ENCODE data around the gene HNRNPK. TPM values are rescaled to one million over a fixed set of nuclear protein-coding genes. Genes with fewer than 3 reads are reported as not detected.
A peak's percentile ranks its signal among the peaks of the same experiment; 100 is the strongest.

HNRNPK gene
- total and polyA plus RNA-seq, 2 of the 13 experiments (the other 11 are each of a cell fraction or from before 2014, with no cell fraction given) = 321 to 712 TPM

DNA sequence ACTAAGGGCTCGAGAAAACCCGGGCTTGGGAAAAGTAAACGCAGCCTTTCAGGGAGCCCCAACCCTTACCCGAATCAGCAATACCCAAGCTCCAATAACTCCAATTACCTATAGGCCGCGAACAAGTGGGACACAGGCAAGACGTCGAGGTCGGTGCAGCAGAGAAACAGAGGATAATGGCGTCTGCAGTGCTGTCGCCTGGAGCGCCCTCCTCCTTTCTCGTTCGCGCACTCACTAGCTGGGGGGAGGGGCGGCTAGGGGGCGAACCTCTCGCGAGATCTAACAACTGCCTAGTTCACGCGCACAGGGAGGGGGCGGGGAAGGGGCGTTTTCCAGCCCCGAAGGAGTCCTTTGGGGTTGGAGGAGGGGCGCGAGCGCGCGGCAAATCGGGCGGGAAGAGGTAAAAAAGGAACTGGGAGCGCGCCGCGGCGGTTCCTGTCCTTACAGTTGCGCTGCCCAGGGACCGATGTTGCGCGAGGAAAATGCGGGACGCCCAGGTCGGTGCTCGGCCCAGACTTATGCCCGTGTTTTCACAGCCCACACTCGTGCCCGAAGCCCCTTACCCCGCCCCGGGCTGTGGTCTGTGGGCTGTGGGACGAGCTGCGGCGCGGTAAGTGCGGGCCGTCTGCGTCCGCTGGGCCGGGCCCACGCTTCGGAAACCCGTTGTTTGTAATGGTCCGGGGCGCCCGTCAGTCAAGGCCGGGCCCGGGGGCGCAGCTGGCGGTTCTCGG lies 545 bp upstream of the HNRNPK start, which contains the start of gene RMI1 (continued):
- TF ChIP-seq, protein P1, sequence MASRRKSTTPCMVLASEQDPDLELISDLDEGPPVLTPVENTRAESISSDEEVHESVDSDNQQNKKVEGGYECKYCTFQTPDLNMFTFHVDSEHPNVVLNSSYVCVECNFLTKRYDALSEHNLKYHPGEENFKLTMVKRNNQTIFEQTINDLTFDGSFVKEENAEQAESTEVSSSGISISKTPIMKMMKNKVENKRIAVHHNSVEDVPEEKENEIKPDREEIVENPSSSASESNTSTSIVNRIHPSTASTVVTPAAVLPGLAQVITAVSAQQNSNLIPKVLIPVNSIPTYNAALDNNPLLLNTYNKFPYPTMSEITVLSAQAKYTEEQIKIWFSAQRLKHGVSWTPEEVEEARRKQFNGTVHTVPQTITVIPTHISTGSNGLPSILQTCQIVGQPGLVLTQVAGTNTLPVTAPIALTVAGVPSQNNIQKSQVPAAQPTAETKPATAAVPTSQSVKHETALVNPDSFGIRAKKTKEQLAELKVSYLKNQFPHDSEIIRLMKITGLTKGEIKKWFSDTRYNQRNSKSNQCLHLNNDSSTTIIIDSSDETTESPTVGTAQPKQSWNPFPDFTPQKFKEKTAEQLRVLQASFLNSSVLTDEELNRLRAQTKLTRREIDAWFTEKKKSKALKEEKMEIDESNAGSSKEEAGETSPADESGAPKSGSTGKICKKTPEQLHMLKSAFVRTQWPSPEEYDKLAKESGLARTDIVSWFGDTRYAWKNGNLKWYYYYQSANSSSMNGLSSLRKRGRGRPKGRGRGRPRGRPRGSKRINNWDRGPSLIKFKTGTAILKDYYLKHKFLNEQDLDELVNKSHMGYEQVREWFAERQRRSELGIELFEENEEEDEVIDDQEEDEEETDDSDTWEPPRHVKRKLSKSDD (CRISPR knock-in tag; IDR thresholded peaks at IDR 0.05; ENCODE audit: low read depth) = 0 out of 2 replicates have a peak, but pooled peaks have one; percentile 33
- TF ChIP-seq ATF1 (CRISPR knock-in tag; IDR thresholded peaks at IDR 0.05) (peak; percentile 70), ERF (CRISPR knock-in tag; IDR thresholded peaks at IDR 0.05) (peak; percentile 73), IRX3 (CRISPR knock-in tag; IDR thresholded peaks at IDR 0.05; ENCODE audit: borderline replicate concordance, low read depth) (0 out of 2 replicates have a peak, but pooled peaks have one; percentile 5), TP53 (CRISPR knock-in tag; conservative IDR thresholded peaks at IDR 0.05) (0 out of 2 replicates have a peak, but pooled peaks have one; percentile 51), ARID2 (CRISPR knock-in tag; IDR thresholded peaks at IDR 0.05; ENCODE audit: borderline replicate concordance) (0 out of 2 replicates have a peak, but pooled peaks have one; percentile 80), RFXAP (CRISPR knock-in tag; IDR thresholded peaks at IDR 0.05; ENCODE audit: borderline replicate concordance) (0 out of 2 replicates have a peak, but pooled peaks have one; percentile 68), NR2F6 (IDR thresholded peaks at IDR 0.05) (peak; percentile 43; the same call in 1 of the 2 replicates), NR2F6 (CRISPR knock-in tag; IDR thresholded peaks at IDR 0.05) (peak; percentile 34; the same call in 1 of the 2 replicates), MAZ (IDR thresholded peaks at IDR 0.05; ENCODE audit: borderline replicate concordance, low read depth, low read length) (peak; percentile 73; the same call in 1 of the 2 replicates), MAZ (CRISPR knock-in tag; IDR thresholded peaks at IDR 0.05; ENCODE audit: low read depth) (peak; percentile 84; the same call in 1 of the 2 replicates), KMT2A (CRISPR knock-in tag; IDR thresholded peaks at IDR 0.05) (peak; percentile 94), CCAR2 (optimal IDR thresholded peaks at IDR 0.05; ENCODE audit: low read depth, low read length) (no peak), THYN1 (CRISPR knock-in tag; IDR thresholded peaks at IDR 0.05; ENCODE audit: borderline replicate concordance, low read depth) (no peak)
- TF ChIP-seq, protein P2, sequence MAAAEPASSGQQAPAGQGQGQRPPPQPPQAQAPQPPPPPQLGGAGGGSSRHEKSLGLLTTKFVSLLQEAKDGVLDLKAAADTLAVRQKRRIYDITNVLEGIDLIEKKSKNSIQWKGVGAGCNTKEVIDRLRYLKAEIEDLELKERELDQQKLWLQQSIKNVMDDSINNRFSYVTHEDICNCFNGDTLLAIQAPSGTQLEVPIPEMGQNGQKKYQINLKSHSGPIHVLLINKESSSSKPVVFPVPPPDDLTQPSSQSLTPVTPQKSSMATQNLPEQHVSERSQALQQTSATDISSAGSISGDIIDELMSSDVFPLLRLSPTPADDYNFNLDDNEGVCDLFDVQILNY (CRISPR knock-in tag; conservative IDR thresholded peaks at IDR 0.05) = 0 out of 2 replicates have a peak, but pooled peaks have one; percentile 44
- TF ChIP-seq, protein P3, sequence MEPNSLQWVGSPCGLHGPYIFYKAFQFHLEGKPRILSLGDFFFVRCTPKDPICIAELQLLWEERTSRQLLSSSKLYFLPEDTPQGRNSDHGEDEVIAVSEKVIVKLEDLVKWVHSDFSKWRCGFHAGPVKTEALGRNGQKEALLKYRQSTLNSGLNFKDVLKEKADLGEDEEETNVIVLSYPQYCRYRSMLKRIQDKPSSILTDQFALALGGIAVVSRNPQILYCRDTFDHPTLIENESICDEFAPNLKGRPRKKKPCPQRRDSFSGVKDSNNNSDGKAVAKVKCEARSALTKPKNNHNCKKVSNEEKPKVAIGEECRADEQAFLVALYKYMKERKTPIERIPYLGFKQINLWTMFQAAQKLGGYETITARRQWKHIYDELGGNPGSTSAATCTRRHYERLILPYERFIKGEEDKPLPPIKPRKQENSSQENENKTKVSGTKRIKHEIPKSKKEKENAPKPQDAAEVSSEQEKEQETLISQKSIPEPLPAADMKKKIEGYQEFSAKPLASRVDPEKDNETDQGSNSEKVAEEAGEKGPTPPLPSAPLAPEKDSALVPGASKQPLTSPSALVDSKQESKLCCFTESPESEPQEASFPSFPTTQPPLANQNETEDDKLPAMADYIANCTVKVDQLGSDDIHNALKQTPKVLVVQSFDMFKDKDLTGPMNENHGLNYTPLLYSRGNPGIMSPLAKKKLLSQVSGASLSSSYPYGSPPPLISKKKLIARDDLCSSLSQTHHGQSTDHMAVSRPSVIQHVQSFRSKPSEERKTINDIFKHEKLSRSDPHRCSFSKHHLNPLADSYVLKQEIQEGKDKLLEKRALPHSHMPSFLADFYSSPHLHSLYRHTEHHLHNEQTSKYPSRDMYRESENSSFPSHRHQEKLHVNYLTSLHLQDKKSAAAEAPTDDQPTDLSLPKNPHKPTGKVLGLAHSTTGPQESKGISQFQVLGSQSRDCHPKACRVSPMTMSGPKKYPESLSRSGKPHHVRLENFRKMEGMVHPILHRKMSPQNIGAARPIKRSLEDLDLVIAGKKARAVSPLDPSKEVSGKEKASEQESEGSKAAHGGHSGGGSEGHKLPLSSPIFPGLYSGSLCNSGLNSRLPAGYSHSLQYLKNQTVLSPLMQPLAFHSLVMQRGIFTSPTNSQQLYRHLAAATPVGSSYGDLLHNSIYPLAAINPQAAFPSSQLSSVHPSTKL (CRISPR knock-in tag; IDR thresholded peaks at IDR 0.05) = peak; percentile 47; the same call in 1 of the 2 replicates
- TF ChIP-seq, protein P4, sequence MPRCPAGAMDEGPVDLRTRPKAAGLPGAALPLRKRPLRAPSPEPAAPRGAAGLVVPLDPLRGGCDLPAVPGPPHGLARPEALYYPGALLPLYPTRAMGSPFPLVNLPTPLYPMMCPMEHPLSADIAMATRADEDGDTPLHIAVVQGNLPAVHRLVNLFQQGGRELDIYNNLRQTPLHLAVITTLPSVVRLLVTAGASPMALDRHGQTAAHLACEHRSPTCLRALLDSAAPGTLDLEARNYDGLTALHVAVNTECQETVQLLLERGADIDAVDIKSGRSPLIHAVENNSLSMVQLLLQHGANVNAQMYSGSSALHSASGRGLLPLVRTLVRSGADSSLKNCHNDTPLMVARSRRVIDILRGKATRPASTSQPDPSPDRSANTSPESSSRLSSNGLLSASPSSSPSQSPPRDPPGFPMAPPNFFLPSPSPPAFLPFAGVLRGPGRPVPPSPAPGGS (CRISPR knock-in tag; IDR thresholded peaks at IDR 0.05) = peak; percentile 81; the same call in 1 of the 2 replicates
- TF ChIP-seq, protein P5, sequence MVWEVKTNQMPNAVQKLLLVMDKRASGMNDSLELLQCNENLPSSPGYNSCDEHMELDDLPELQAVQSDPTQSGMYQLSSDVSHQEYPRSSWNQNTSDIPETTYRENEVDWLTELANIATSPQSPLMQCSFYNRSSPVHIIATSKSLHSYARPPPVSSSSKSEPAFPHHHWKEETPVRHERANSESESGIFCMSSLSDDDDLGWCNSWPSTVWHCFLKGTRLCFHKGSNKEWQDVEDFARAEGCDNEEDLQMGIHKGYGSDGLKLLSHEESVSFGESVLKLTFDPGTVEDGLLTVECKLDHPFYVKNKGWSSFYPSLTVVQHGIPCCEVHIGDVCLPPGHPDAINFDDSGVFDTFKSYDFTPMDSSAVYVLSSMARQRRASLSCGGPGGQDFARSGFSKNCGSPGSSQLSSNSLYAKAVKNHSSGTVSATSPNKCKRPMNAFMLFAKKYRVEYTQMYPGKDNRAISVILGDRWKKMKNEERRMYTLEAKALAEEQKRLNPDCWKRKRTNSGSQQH (CRISPR knock-in tag; IDR thresholded peaks at IDR 0.05; ENCODE audit: low read depth) = no peak

Data from HepG2 (cell line).